KMS-11 (cell line): ENCODE measurements around the gene KIF17.

Experiments used
- H2AFZ ChIP-seq: fragments of 200-600 bp; sonication (generic); 2 replicates; pipeline ENCODE4 v1.6.1; 2016; ENCODE audit warnings: antibody characterized with exemption, mixed run types, low read depth
- H3K27ac ChIP-seq: fragments of 200-600 bp; sonication (generic); 2 replicates; pipeline ENCODE4 v1.6.1; 2016; ENCODE audit warnings: mild to moderate bottlenecking, mixed run types
- H3K27me3 ChIP-seq: fragments of 200-600 bp; sonication (generic); 2 replicates; pipeline ENCODE4 v1.6.1; 2017; ENCODE audit warnings: mild to moderate bottlenecking, low read depth, mixed run types, moderate library complexity; ENCODE audit not compliant: insufficient read depth
- H3K36me3 ChIP-seq: fragments of 200-600 bp; sonication (generic); 2 replicates; pipeline ENCODE4 v1.6.1; 2017; ENCODE audit warnings: mild to moderate bottlenecking, mixed run types; ENCODE audit not compliant: insufficient read depth
- H3K4me1 ChIP-seq: fragments of 200-600 bp; sonication (generic); 2 replicates; pipeline ENCODE4 v1.6.1; 2016; ENCODE audit warnings: mild to moderate bottlenecking, low read depth, mixed run types; ENCODE audit not compliant: poor library complexity, severe bottlenecking
- H3K4me2 ChIP-seq: fragments of 200-600 bp; sonication (generic); 2 replicates; pipeline ENCODE4 v1.7.0; 2016; ENCODE audit warnings: mild to moderate bottlenecking, mixed run types
- H3K4me3 ChIP-seq: fragments of 200-600 bp; sonication (generic); IDR thresholded peaks from 2 replicates; pipeline ENCODE4 v1.6.1; 2017; ENCODE audit warnings: low read depth, low read length, mixed read lengths; ENCODE audit not compliant: insufficient read depth
- H3K79me2 ChIP-seq: fragments of 200-600 bp; sonication (generic); 2 replicates; pipeline ENCODE4 v1.6.1; 2016; ENCODE audit warnings: low read depth, mixed run types; ENCODE audit not compliant: insufficient read depth
- H3K9ac ChIP-seq: fragments of 200-600 bp; sonication (generic); 2 replicates; pipeline ENCODE4 v1.6.1; 2016; ENCODE audit warnings: mild to moderate bottlenecking, mixed run types
- H4K20me1 ChIP-seq: fragments of 200-600 bp; sonication (generic); 2 replicates; pipeline ENCODE4 v1.6.1; 2016; ENCODE audit warnings: mild to moderate bottlenecking, mixed run types; ENCODE audit not compliant: insufficient read depth
- CTCF ChIP-seq: fragments of 200-600 bp; sonication (generic); conservative IDR thresholded peaks from 2 replicates; pipeline ENCODE4 v1.6.1; 2017; ENCODE audit warnings: low read depth, mild to moderate bottlenecking, antibody characterized with exemption, low read length, moderate library complexity, mixed read lengths

The KIF17 gene

GRCh38 chr1:20726118-20726911 lies 8.5 kb upstream of the KIF17 start:
- peaks cover 68% of the 10 kb centered on the region for H3K27me3 ChIP-seq
- H3K79me2 ChIP-seq, result no peaks in the 10 kb centered on the region
- H3K4me1 ChIP-seq, result peaks cover 3% of the 10 kb centered on the region

GRCh38 chr1:20725189-20726117 lies 7.6 kb upstream of the KIF17 start:
- H3K4me1 ChIP-seq, result no peaks in the 10 kb centered on the region
- no peak overlapping the region for H3K27ac ChIP-seq
- H4K20me1 ChIP-seq, result no peaks in the 10 kb centered on the region
- no peak overlapping the region for H2AFZ ChIP-seq
- no peak for TF ChIP-seq CTCF
- H3K9ac ChIP-seq, result no peak overlapping the region
- no peak overlapping the region for H3K4me2 ChIP-seq
- H3K4me3 ChIP-seq, result no peak overlapping the region
- no peaks in the 10 kb centered on the region for H3K79me2 ChIP-seq
- peaks cover 59% of the 10 kb centered on the region for H3K27me3 ChIP-seq
- no peaks in the 10 kb centered on the region for H3K36me3 ChIP-seq

More at GRCh38 chr1:20726118-20726911, 8.5 kb upstream of the KIF17 start:
- Histone ChIP-seq H3K36me3 (no peaks in the 10 kb centered on the region), H3K4me3 (no peak overlapping the region), H3K9ac (no peak overlapping the region), H3K4me2 (no peak overlapping the region), H2AFZ (no peak overlapping the region), H3K27ac (no peak overlapping the region), H4K20me1 (no peaks in the 10 kb centered on the region)
- no peak for TF ChIP-seq CTCF

GRCh38 chr1:20724364-20725188 lies 6.8 kb upstream of the KIF17 start:
- H3K4me3 ChIP-seq, result no peak overlapping the region
- H2AFZ ChIP-seq, result no peak overlapping the region
- no peak overlapping the region for H3K27ac ChIP-seq
- H3K4me1 ChIP-seq, result no peaks in the 10 kb centered on the region
- H3K4me2 ChIP-seq, result no peak overlapping the region
- H4K20me1 ChIP-seq, result no peaks in the 10 kb centered on the region
- no peaks in the 10 kb centered on the region for H3K79me2 ChIP-seq
- H3K36me3 ChIP-seq, result no peaks in the 10 kb centered on the region
- TF ChIP-seq CTCF, result no peak
- no peak overlapping the region for H3K9ac ChIP-seq
- H3K27me3 ChIP-seq, result peaks cover 50% of the 10 kb centered on the region
